ENCODE measurements around the gene CCR9. TPM values are rescaled to one million over a fixed set of nuclear protein-coding genes. Genes with fewer than 3 reads are reported as not detected.
A peak's percentile ranks its signal among the peaks of the same experiment; 100 is the strongest.

CCR9 gene
- total RNA-seq, 4 donors from 2014 or later: 0.78 TPM; not detected in 3

- peaks cover 0 to 29% (median 0%) of the 10 kb centered on the region in 3 donors for H3K36me3 ChIP-seq
- H3K4me1 ChIP-seq: peaks cover 0 to 14% (median 0%) of the 10 kb centered on the region in 4 donors
- no peak overlapping the region for H3K4me3 ChIP-seq
- TF ChIP-seq CTCF (IDR thresholded peaks at IDR 0.05) (no peak), POLR2A (IDR thresholded peaks at IDR 0.05) (no peak), EP300 (IDR thresholded peaks at IDR 0.05) (no peak)
- no peaks in the 10 kb centered on the region for H3K9me3 ChIP-seq
- H3K27ac ChIP-seq: no peak overlapping the region
- no peak for DNase-seq (ENCODE audit: low spot score in 2 of 2)
- WGBS, 2 donors: 89 to 92% methylated on average over 6 of the region's 6 CpGs
- H3K27me3 ChIP-seq: no peaks in the 10 kb centered on the region
These were observed 26.1 kb downstream of the CCR9 start for GRCh38 chr3:45912435-45912834.

GRCh38 chr3:45914362-45915058 lies 28.2 kb downstream of the CCR9 start:
- Histone ChIP-seq H3K9me3 (no peaks in the 10 kb centered on the region), H3K27me3 (no peaks in the 10 kb centered on the region), H3K4me3 (no peak overlapping the region), H3K36me3 (peaks cover 0 to 41% (median 3%) of the 10 kb centered on the region in 3 donors), H3K4me1 (peaks cover 0 to 14% (median 0%) of the 10 kb centered on the region in 4 donors), H3K27ac (peak overlapping the region in 1 of 4 donors; percentile 6)
- no peak for TF ChIP-seq POLR2A (IDR thresholded peaks at IDR 0.05)
- TF ChIP-seq CTCF (IDR thresholded peaks at IDR 0.05): no peak
- TF ChIP-seq EP300 (IDR thresholded peaks at IDR 0.05): no peak
- DNase-seq (ENCODE audit: low spot score in 2 of 2): no peak
- 95 to 98% methylated on average over 7 of the region's 7 CpGs for WGBS, 2 donors

GRCh38 chr3:45915059-45915439 lies 28.7 kb downstream of the CCR9 start:
- peak overlapping the region in 1 of 4 donors; percentile 9 for H3K4me3 ChIP-seq
- 89 to 92% methylated on average over 9 of the region's 9 CpGs for WGBS, 2 donors
- H3K36me3 ChIP-seq: peaks cover 0 to 46% (median 7%) of the 10 kb centered on the region in 3 donors
- TF ChIP-seq POLR2A (IDR thresholded peaks at IDR 0.05): no peak
- peak overlapping the region in 1 of 4 donors; percentile 6 for H3K27ac ChIP-seq
- no peaks in the 10 kb centered on the region for H3K9me3 ChIP-seq
- DNase-seq (ENCODE audit: low spot score in 2 of 2): no peak
- peaks cover 0 to 14% (median 0%) of the 10 kb centered on the region in 4 donors for H3K4me1 ChIP-seq
- H3K27me3 ChIP-seq: no peaks in the 10 kb centered on the region

GRCh38 chr3:45915518-45916231 lies 29.3 kb downstream of the CCR9 start:
- Histone ChIP-seq H3K27ac (no peak overlapping the region), H3K36me3 (peaks cover 0 to 48% (median 7%) of the 10 kb centered on the region in 3 donors), H3K9me3 (no peaks in the 10 kb centered on the region), H3K4me3 (peak overlapping the region in 1 of 4 donors; percentile 9), H3K27me3 (no peaks in the 10 kb centered on the region), H3K4me1 (peaks cover 0 to 14% (median 0%) of the 10 kb centered on the region in 4 donors)
- WGBS, 2 donors: 34 to 44% methylated on average over 13 of the region's 13 CpGs
- DNase-seq (ENCODE audit: low spot score in 2 of 2): no peak
- TF ChIP-seq POLR2A (IDR thresholded peaks at IDR 0.05) (no peak), CTCF (IDR thresholded peaks at IDR 0.05) (no peak), EP300 (IDR thresholded peaks at IDR 0.05) (no peak)

- DNase-seq (ENCODE audit: low spot score in 2 of 2): no peak
- Histone ChIP-seq H3K36me3 (peaks cover 0 to 57% (median 15%) of the 10 kb centered on the region in 3 donors), H3K27ac (no peak overlapping the region), H3K27me3 (no peaks in the 10 kb centered on the region), H3K4me3 (no peak overlapping the region), H3K9me3 (no peaks in the 10 kb centered on the region), H3K4me1 (peaks cover 0 to 14% (median 0%) of the 10 kb centered on the region in 4 donors)
- TF ChIP-seq POLR2A (IDR thresholded peaks at IDR 0.05): no peak
- TF ChIP-seq CTCF (IDR thresholded peaks at IDR 0.05): no peak
- TF ChIP-seq EP300 (IDR thresholded peaks at IDR 0.05): no peak
- 78 to 83% methylated on average over 6 of the region's 6 CpGs for WGBS, 2 donors
These were observed 31.0 kb downstream of the CCR9 start for GRCh38 chr3:45917146-45917898.
